GM19328 (cell line): ENCODE results near the gene CD82.

Experiments used
- ATAC-seq: cut with Tn5 transposase; IDR thresholded peaks from one replicate; pipeline ENCODE4 v1.9.1; 2021; ENCODE audit warnings: mild to moderate bottlenecking, moderate library complexity; ENCODE audit not compliant: unreplicated experiment

The CD82 gene

GRCh38 chr11:44559207-44559939, 6.1 kb upstream of the CD82 start:
- ATAC-seq = peak; percentile 78

DNA sequence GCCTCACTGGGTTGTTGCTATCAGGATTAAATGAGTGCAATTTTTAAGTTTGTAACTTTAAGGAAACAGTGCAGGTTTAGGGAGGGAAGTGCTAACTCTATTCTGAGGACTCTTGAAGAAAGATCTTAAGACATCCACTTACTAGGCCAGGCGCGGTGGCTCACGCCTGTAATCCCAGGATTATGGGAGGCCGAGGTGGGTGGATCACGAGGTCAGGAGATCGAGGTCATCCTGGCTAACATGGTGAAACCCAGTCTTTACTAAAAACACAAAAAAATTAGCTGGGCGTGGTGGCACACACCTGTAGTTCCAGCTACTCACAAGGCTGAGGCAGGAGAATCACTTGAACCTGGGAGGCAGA, 5.5 kb upstream of the CD82 start:
- peak; percentile 7 for ATAC-seq

DNA sequence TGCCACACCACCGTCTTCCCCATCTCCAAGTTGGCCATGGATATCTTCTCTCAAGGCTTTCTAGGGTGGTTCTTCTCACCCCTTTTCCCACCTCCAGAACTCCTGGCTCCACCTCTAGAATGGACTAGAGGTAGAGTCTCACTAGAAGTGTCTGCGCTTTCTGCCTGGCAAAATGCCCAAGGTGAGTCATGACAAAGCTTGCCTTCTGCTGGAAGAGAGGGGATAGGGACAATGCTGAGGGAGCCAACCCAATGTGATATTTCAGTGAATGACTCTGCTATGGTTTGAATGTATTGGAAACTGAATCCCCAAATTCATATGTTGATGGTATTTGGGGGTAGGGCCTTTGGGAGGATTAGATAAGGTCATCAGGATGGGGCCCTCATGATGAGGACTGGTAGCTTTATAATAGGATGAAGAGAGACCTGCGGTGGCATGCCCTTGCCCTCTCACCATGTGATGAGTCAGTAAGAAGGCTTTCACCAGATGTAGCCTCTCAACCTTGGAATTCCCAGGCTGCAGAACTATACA, 4.1 kb upstream of the CD82 start:
- no peak for ATAC-seq

DNA sequence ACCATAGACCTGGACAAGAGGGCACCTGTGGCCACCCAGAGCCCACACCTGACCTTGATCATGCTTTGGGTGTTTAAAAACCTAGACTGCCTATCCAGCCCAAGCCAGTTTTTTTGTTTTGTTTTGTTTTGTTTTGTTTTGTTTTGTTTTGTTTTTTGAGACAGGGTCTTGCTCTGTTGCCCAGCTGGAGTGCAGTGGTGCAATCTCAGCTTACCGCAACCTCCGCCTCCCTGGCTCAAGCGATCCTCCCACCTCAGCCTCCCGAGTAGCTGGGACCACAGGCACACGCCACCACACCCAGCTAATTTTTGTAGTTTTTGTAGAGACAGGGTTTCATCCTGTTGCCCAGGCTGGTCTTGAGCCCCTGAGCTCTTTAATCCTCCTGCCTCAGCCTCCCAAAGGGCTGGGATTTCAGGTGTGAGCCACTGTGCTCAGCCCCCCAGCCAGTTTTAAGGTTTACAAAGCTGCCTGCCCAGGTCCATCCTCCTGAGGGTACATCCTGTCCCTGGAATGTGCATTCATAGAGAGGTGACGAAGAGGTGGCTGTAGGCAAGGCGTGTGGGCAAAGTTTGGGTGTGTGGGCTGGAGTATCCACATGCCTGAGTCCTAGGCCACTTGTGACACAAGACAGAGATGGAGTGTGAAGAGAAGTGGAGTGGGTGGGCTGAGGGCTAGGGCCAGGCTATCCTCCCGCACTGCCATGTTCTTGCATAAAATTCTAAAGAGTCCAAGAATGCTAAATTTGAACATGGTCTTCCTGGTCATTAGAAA, 3.3 kb upstream of the CD82 start:
- ATAC-seq = no peak

DNA sequence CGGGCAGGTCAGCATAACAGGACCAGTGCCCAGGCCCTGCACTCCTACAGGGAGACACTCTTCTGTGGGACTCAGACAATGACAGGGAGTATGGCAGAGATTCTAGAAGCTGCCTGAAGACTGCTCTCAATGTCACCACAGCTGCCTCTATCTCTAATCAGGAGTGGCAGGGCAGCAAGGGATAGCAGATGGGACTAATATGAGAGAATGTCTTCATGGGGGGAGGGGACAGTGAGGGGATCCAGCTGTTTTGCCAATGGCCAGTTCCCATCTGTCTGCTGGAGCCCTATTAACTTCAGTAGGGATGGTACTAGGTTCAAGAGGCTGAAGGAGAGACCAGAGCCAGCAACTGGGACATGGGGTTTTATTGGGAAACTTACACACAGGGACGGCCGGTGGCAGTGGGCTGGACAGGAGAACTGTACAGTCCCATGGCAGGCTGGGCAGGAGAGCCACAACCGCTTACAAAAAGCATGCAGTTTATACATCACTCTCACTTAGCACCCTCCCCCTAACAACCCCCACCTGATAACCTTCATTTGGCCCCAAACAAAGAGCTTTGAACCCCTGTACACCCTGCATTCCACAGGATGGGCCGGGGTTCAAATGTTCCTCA, 2.5 kb upstream of the CD82 start:
- no peak for ATAC-seq

GRCh38 chr11:44563711-44564110, 1.8 kb upstream of the CD82 start:
- no peak for ATAC-seq

- ATAC-seq = no peak
Measured at GRCh38 chr11:44564166-44564565, 1.3 kb upstream of the CD82 start.

DNA sequence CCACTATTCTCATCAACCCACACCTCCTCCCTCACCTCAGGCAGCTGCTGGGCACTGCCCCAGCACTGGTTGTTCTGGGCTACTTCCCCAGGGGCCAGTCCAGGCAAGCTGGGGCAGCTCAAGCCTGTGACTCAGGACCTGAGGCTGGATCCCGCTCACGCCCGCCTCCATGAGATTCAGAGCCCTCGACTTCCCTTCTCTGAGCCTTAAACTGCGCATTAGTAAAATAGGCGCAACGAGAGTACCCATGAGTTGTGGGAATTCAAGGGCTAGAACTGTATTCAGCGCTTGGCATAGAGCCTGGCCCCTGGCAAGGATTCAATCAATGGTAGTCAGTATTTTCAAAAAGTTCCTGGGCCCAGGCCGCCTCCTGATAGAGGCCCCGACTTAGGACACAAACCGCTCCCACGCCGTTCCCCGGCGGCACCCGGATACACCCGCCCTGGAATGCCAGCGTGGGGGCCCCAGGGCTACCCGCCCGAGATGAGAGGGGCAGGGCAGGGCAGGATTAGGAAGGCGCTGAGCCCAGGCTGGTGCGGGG, 723 bp upstream of the CD82 start:
- ATAC-seq = no peak

- ATAC-seq = no peak
Measured at GRCh38 chr11:44565953-44566949, 788 bp downstream of the CD82 start.

DNA sequence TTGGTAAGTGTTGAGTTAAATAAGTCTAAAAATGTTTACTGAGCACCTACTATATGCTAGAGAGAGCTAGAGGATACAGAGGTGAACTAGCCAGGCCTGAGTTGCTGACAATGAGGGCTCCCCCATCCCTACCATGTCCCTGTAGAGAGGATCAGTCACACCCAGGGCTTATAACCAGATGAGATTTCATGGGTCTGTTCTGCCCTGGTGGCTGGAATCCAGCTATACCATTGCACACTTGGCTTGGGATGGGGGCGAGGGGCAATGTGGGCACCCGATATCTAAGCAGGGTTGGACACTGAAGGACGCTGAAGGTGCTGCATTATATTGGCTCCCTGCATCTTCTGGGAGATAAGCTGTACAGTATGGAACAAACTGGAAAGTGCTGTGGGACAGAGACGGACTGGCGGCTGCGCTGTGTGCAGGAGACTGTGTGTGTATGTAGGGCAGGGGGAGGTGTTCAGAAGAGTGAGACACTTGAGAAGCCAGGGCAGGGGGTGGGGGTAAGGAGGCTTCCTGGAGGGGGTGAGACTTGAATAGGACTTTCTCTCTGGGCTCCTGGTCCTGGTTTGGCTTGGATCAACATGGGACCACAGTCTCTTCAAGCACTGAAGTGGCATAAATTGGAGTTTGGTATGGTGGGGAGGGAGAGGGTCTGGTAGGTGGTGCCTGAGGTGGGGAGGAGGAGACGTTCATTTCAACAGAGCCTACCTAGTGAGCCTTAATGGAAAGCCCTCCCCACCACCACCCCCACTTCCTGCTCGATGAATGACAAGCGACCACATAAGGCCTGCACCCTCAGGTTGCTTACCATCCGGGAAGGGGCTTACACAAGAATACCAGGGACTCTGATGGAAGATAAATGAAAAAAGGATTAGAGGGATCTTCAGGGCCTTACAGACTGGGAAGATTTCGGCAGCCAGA, 1.8 kb downstream of the CD82 start:
- ATAC-seq = no peak

DNA sequence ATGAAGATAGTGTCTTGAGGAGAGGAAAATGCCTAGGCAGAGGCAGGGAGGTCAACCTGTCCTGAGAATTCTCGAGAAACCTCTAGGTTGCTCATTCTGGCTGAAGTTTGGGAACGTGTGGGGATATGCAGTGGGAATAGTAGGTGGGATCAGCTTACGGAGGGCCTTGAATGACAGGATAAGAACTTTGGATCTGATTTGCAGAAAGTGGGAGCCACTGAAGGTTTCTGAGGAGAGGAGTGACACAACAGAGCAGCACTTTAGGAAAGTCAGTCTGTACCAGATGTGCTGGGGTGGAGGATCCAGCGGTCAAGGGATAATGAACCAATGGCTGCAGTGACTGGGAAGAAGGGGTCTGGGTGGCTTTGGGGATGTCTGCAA, 2.4 kb downstream of the CD82 start:
- ATAC-seq = no peak

DNA sequence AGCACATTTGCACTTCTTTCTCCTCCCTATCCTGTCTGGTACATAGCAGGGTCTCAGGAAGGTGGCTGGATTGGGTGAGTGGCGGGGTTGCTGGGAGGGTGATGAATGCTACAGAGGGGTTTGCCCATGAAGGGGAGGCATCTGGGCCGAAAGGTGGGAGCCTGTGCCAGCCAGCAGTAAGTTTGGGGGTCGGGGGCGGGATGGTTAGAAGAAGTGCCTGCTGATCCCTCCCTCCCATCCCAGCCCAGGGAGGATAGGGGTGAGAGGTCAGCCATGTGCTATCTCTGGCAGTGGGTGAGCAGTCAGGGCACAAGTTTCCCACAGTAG, 2.8 kb downstream of the CD82 start:
- no peak for ATAC-seq

DNA sequence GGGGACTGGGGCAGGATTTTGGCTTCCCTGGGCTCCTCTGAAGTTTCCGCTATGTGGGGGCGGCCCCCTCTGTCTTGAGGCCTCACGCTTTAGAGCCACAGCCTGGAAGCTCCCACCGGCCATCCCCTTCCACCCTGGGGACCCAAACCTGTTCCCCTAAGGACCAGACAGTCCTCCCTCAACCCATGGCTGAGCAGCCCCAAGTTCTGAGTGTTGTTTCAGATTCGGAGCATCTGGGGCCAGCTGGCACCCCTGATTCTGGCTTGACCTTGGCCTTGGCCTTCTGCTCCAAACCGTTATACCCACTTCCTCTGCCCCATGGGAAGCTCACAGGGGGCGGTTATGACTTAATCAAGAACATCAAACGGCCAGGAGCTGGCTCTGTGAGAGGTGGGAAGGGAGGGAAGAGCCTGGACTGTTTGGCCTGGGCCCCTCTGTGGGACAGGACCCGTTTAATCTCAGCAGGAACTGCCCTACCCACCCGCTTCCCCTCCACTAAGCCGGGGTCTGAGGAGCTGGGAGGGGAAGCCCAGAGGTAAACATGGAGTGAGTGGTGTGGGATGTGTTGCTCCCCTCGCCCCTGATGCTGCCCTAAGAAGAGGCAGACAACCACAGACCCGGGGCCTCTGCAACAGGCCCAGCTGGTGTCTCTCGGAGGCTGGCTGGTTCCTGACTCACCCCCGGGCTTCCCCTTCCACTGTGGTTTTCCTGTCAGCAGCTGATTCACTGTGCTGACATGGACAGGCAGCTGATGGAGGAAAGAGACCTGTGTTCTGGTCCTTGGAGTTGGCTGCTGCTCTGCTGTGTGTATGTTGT, 3.4 kb downstream of the CD82 start:
- peak; percentile 32 for ATAC-seq

- ATAC-seq = no peak
Measured at GRCh38 chr11:44570411-44571155, 5.1 kb downstream of the CD82 start.

DNA sequence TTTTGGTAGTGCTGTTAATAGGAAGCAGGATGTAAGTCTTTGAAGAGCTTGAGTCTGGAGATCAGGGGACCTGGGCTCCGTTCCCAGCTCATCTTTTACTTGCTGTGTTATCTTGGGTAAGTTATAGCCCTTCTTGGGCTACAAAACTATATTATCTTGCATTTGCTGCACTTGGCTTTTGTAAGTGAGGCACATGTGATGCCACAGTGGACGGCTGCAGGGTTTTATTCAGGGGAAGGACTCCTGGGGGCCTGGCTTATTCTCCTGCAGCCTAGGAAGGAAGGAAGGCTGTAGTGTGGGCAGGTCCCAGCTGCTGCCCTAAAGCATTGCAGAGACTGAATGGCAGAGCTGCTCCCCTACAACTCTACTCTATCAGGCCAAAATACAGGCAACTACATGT, 6.4 kb downstream of the CD82 start:
- ATAC-seq = no peak

- no peak for ATAC-seq
Measured at GRCh38 chr11:44572436-44572835, 7.0 kb downstream of the CD82 start.

- ATAC-seq = no peak
Measured at GRCh38 chr11:44572884-44573283, 7.4 kb downstream of the CD82 start.

GRCh38 chr11:44573333-44573732, 7.9 kb downstream of the CD82 start:
- no peak for ATAC-seq
